PFSK-1 (cell line): ENCODE measurements around the gene SPANXN2.

ENCODE experiments used
- FOXP2 ChIP-seq: optimal IDR thresholded peaks from 2 replicates; pipeline ENCODE3; 2011; ENCODE audit warnings: borderline replicate concordance, control low read depth, inconsistent platforms; ENCODE audit not compliant: insufficient read depth; ENCODE audit errors: extremely low read length, extremely low read depth
- POLR2AphosphoS5 ChIP-seq: IDR thresholded peaks from 2 replicates; pipeline ENCODE4 v1.6.1; 2012; ENCODE audit warnings: low read depth, mild to moderate bottlenecking, control low read depth, low read length, moderate library complexity
- SIN3A ChIP-seq: IDR thresholded peaks from 2 replicates; pipeline ENCODE4 v1.6.1; 2012; ENCODE audit warnings: mild to moderate bottlenecking, low read length, moderate library complexity, borderline replicate concordance; ENCODE audit not compliant: insufficient read depth
- TAF1 ChIP-seq: IDR thresholded peaks from 2 replicates; pipeline ENCODE4 v1.6.1; 2012; ENCODE audit warnings: low read length, control low read depth, borderline replicate concordance; ENCODE audit not compliant: insufficient read depth
- TF ChIP-seq, protein P1 (sequence below), 2 experiments: IDR thresholded peaks; 2 replicates each; pipeline versions ENCODE4 v1.6.1 to v1.8.0; 2011 to 2012; ENCODE audit warnings: low read depth in 2 of 2, low read length in 2 of 2, control low read depth in 1 of 2, inconsistent platforms in 1 of 2, mild to moderate bottlenecking in 1 of 2, moderate library complexity in 1 of 2; ENCODE audit not compliant: insufficient read depth in 1 of 2

Gene SPANXN2

DNA sequence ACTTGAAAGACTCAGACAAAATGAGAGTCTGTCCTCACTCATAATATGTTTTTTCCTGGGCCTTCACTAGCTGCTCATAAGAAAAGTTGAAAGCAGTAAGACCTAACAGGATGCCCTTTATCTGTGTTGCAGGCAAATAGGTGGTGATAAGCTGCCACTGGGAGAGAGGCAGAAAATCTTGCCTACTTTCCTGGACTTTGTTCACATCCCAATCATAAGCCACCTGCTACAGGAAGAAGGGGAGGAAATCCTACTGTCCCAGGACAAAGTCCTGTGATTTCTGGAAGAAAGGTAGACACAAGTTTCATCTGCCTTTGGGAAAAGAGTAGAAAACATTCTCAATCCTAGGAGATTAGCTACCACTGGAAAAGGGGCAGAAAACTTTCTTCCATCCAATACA, 13.3 kb upstream of the SPANXN2 start:
- no peak for TF ChIP-seq POLR2AphosphoS5
- TF ChIP-seq, protein P1, sequence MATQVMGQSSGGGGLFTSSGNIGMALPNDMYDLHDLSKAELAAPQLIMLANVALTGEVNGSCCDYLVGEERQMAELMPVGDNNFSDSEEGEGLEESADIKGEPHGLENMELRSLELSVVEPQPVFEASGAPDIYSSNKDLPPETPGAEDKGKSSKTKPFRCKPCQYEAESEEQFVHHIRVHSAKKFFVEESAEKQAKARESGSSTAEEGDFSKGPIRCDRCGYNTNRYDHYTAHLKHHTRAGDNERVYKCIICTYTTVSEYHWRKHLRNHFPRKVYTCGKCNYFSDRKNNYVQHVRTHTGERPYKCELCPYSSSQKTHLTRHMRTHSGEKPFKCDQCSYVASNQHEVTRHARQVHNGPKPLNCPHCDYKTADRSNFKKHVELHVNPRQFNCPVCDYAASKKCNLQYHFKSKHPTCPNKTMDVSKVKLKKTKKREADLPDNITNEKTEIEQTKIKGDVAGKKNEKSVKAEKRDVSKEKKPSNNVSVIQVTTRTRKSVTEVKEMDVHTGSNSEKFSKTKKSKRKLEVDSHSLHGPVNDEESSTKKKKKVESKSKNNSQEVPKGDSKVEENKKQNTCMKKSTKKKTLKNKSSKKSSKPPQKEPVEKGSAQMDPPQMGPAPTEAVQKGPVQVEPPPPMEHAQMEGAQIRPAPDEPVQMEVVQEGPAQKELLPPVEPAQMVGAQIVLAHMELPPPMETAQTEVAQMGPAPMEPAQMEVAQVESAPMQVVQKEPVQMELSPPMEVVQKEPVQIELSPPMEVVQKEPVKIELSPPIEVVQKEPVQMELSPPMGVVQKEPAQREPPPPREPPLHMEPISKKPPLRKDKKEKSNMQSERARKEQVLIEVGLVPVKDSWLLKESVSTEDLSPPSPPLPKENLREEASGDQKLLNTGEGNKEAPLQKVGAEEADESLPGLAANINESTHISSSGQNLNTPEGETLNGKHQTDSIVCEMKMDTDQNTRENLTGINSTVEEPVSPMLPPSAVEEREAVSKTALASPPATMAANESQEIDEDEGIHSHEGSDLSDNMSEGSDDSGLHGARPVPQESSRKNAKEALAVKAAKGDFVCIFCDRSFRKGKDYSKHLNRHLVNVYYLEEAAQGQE (IDR thresholded peaks at IDR 0.05; ENCODE audit: insufficient read depth in 1 of 2, low read depth in 2 of 2, low read length in 2 of 2) = no peak

DNA sequence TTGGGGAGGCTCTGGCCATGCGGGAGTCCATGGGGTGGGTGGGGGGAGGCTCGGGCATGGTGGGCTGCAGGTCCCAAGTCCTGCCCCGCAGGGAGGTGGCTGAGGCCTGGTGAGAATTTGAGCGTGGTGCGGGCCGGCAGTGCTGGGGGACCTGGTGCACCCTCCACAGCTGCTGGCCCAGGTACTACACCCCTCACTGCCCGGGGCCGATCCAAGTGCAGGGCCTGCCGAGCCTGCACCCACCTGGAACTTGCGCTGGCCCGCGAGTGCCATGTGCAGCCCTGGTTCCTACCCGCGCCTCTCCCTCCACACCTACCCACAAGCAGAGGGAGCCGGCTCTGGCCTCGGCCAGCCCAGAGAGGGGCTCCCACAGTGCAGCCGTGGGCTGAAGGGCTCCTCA, 5.7 kb upstream of the SPANXN2 start:
- TF ChIP-seq FOXP2 (no peak), SIN3A (no peak), TAF1 (no peak), POLR2AphosphoS5 (no peak)
- TF ChIP-seq, protein P1 (IDR thresholded peaks at IDR 0.05; ENCODE audit: insufficient read depth in 1 of 2, low read depth in 2 of 2, low read length in 2 of 2) = no peak

DNA sequence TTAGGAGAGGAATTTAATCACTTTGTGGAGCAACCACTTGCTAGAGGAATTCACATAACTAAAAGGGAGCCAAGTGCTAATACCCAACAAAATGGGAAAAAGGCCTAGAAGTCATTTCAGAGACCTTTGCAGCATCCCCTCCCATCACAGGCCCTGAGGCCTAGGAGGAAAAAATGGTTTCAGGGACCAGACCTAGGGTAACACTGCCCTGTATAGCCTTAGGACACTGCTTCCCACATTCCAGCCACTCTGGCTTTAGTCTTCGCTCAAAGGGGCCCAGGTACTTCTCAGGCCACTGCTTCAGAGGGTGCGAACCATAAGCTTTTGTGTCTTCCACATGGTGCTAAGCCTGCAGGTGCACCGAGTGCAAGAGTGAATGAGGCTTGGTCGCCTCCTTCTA, 19.1 kb downstream of the SPANXN2 start:
- TF ChIP-seq FOXP2 = no peak
- TF ChIP-seq SIN3A = no peak
- TF ChIP-seq TAF1 = no peak
- no peak for TF ChIP-seq POLR2AphosphoS5
- TF ChIP-seq, protein P1 (IDR thresholded peaks at IDR 0.05; ENCODE audit: insufficient read depth in 1 of 2, low read depth in 2 of 2, low read length in 2 of 2) = no peak

DNA sequence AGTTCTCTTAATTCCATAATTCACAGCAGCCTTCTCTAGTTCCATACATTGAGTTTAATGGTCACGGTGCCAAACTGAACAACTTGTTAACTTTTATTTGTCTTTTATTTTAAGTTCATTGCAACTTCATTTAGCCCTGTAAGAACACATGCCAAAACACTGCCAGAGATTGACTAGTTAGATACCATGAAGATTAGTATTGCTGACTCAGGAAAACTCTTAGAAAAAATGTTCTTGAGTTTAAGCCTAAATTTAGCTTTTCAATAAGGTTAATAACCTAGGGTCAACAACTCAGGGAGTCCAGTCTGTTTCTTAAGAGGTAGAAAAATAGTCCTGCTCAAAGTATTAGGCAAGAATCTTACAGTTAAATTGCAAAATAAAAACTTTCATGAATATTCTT, 25.7 kb downstream of the SPANXN2 start:
- TF ChIP-seq, protein P1 (IDR thresholded peaks at IDR 0.05; ENCODE audit: insufficient read depth in 1 of 2, low read depth in 2 of 2, low read length in 2 of 2) = no peak
- TF ChIP-seq FOXP2 = no peak

DNA sequence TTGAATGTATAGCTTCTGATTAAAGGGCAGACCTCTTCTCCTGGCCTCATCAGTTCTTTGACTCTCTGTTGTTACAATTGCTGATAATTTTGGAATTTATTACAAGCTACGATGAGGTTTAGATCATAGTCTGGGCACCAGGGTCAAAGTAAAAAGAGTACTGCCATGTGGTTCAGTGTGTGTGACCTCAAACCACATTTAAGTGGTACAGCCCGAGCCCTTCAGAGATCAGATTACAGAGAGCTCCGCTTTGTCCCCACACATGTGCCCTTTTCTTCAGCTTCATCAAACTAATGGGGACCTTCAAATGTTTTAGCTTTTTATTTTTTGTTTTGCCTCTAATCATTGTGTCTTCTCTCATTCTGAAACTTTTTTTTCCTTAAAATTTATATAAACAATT, 37.1 kb downstream of the SPANXN2 start:
- TF ChIP-seq FOXP2 (no peak), TAF1 (no peak), POLR2AphosphoS5 (no peak)

DNA sequence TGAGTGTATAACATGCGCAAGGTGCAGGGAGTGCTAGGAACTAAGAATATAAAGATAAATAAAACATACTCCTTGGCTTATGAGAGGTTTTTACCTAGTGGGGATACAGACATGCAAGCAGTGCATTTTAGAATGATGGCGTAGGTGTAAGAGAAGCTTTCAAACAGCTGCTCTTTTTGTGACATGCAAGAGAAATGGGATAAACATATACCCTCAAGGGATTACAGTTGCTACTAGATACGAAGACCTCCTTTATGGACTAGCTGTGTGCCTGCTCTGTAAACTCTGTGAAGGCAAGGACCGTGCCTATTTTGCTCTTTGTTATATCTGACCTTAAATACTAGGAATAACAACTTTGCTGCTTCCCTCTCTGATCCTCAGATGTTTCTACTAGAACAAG, 45.6 kb downstream of the SPANXN2 start:
- TF ChIP-seq, protein P1 (IDR thresholded peaks at IDR 0.05; ENCODE audit: insufficient read depth in 1 of 2, low read depth in 2 of 2, low read length in 2 of 2) = no peak
- no peak for TF ChIP-seq FOXP2
- TF ChIP-seq TAF1 = no peak
- TF ChIP-seq POLR2AphosphoS5 = no peak
- no peak for TF ChIP-seq SIN3A
